Activated naive CD4-positive, alpha-beta T cell treated with anti-CD3 and anti-CD28 coated beads, Interleukin-2, amount 50 U/mL, for 24 hours (primary cell): Measurements from ENCODE around the gene YAE1.

ENCODE experiments used
- H3K27ac Mint-ChIP-seq: one replicate; pipeline ENCODE4 v1.8.0; 2021; ENCODE audit warnings: mild to moderate bottlenecking, mixed read lengths
- H3K27me3 Mint-ChIP-seq: one replicate; pipeline ENCODE4 v1.8.0; 2021; ENCODE audit warnings: mixed read lengths
- H3K36me3 Mint-ChIP-seq: one replicate; pipeline ENCODE4 v1.8.0; 2021; ENCODE audit warnings: mixed read lengths
- H3K4me1 Mint-ChIP-seq: one replicate; pipeline ENCODE4 v1.8.0; 2021; ENCODE audit warnings: mixed read lengths
- H3K4me3 Mint-ChIP-seq: one replicate; pipeline ENCODE4 v1.8.0; 2021; ENCODE audit warnings: mild to moderate bottlenecking, mixed read lengths
- H3K9me3 Mint-ChIP-seq: one replicate; pipeline ENCODE4 v1.8.0; 2021; ENCODE audit warnings: mixed read lengths

YAE1 gene, protein sequence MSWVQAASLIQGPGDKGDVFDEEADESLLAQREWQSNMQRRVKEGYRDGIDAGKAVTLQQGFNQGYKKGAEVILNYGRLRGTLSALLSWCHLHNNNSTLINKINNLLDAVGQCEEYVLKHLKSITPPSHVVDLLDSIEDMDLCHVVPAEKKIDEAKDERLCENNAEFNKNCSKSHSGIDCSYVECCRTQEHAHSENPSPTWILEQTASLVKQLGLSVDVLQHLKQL

GRCh38 chr7:39566023-39566921, at the start of gene YAE1:
Gene YAE1, plus strand, starts transcription at chr7:39566404. Its CDS starts 15 bp downstream, at chr7:39566419.
- Mint-ChIP-seq H3K9me3 (no peaks in the 10 kb centered on the region), H3K36me3 (no peaks in the 10 kb centered on the region), H3K4me3 (peak within 1 kb of the TSS; percentile 99), H3K27ac (peak within 1 kb of the TSS; percentile 97), H3K4me1 (peaks cover 47% of the 10 kb centered on the region), H3K27me3 (peaks cover under 1% of the 10 kb centered on the region)

DNA sequence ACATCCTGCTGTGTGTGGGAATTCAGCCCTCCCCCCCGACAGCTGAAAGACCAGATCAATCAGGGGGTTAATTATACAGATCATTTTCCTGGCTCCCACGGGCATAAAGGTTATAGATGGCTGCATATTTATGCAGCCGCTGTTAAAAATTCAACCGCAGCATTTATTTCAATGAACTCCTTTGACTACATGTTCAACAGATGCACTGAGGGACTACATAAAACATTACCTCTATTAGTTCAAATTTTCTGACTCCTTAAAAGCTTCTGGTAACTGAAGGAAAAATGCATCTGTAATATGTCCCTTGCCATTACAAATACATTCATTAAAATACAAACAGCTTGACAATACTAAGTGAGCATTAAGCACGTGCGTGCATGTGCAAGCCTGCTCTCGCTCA, 49.7 kb upstream of the YAE1 start:
- no peak overlapping the region for H3K27ac Mint-ChIP-seq
- H3K4me3 Mint-ChIP-seq: no peak overlapping the region
- H3K9me3 Mint-ChIP-seq: no peaks in the 10 kb centered on the region
- no peaks in the 10 kb centered on the region for H3K36me3 Mint-ChIP-seq
- H3K27me3 Mint-ChIP-seq: no peaks in the 10 kb centered on the region
- H3K4me1 Mint-ChIP-seq: no peaks in the 10 kb centered on the region

DNA sequence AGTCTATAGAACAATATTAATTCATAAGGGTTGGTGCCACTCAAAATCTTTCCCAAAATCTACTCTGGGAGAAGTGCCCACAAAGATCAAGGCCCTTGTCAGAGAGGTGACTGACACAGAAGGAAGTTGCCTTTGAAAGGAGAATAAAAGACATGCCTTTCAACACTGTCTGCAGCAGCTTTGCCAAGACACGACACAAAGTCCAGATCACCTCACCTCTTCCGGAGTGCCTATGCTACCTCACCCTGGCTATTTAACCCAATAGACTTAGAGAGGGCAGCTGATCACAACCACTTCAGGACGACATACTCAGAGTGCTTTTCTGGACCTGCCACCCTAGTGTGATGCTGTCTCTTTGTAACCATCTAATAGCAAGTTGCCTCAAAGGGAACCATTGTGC, 49.0 kb upstream of the YAE1 start:
- Mint-ChIP-seq H3K27ac (no peak overlapping the region), H3K36me3 (no peaks in the 10 kb centered on the region), H3K9me3 (no peaks in the 10 kb centered on the region), H3K27me3 (peaks cover 3% of the 10 kb centered on the region), H3K4me3 (no peak overlapping the region), H3K4me1 (no peaks in the 10 kb centered on the region)

DNA sequence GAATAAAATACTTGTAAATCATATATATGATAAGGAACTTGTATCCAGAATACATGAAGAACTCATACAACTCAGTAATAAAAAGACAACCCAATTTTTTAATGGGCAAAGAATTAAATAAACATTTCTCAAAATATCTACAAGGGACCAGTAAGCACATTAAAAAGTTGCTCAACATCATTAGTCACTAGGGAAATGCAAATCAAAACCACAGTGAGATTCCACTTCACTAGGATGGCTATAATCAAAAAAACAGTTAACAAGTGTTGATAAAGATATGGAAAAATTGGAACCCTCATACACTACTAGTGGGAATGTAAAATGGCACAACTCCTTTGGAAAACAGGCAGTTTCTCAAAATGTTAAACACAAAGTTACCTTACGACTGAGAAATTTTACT, 40.3 kb upstream of the YAE1 start:
- Mint-ChIP-seq H3K9me3 (no peaks in the 10 kb centered on the region), H3K36me3 (no peaks in the 10 kb centered on the region), H3K4me3 (no peak overlapping the region), H3K27me3 (peaks cover 12% of the 10 kb centered on the region), H3K27ac (no peak overlapping the region), H3K4me1 (no peaks in the 10 kb centered on the region)

DNA sequence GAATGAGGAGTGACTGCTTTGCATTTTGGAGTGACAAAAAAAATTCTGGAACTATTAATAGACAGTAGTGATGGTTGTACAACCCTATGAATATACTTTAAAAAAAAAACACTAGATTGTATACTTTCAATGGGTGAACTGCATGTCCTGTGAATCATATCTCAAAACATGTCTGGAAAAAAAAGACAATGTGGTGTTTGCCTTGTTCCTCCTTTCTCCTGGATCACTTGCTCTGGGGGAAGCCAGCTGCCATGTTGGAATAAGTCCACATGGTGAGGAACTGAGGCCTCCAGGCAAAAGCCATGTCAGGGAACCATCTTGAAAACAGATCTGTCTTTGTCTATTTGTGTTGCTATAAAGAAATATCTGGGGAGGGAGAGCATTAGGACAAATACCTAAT, 39.5 kb upstream of the YAE1 start:
- Mint-ChIP-seq H3K4me1 (no peaks in the 10 kb centered on the region), H3K27me3 (peaks cover 12% of the 10 kb centered on the region), H3K27ac (no peak overlapping the region), H3K9me3 (no peaks in the 10 kb centered on the region), H3K4me3 (no peak overlapping the region), H3K36me3 (no peaks in the 10 kb centered on the region)

GRCh38 chr7:39527296-39527695, 38.9 kb upstream of the YAE1 start:
- H3K9me3 Mint-ChIP-seq: no peaks in the 10 kb centered on the region
- H3K36me3 Mint-ChIP-seq: no peaks in the 10 kb centered on the region
- peaks cover 9% of the 10 kb centered on the region for H3K27me3 Mint-ChIP-seq
- no peaks in the 10 kb centered on the region for H3K4me1 Mint-ChIP-seq
- H3K27ac Mint-ChIP-seq: no peak overlapping the region
- H3K4me3 Mint-ChIP-seq: no peak overlapping the region

DNA sequence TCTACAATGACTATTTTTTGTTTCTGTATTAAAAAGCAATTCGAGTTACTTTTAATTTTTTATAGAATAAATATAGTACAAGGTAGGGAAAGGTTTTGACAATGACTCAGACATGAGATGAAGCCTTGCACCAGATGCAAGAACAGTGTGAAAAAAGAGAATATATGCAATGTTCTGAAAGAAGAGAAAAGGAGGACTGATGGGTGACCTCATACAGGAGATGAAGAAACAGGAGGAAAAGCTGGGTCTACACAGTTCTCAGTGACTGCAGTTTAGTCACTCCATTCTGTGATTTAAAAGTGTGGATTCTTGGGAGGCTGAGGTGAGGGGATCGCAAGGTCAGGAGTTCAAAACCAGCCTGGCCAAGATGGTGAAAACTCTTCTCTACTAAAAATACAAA, 38.3 kb upstream of the YAE1 start:
- Mint-ChIP-seq H3K4me3 (no peak overlapping the region), H3K36me3 (no peaks in the 10 kb centered on the region), H3K4me1 (no peaks in the 10 kb centered on the region), H3K9me3 (no peaks in the 10 kb centered on the region), H3K27me3 (peaks cover 8% of the 10 kb centered on the region), H3K27ac (no peak overlapping the region)

- H3K9me3 Mint-ChIP-seq: no peaks in the 10 kb centered on the region
- H3K27ac Mint-ChIP-seq: no peak overlapping the region
- no peak overlapping the region for H3K4me3 Mint-ChIP-seq
- no peaks in the 10 kb centered on the region for H3K36me3 Mint-ChIP-seq
- peaks cover 8% of the 10 kb centered on the region for H3K27me3 Mint-ChIP-seq
- H3K4me1 Mint-ChIP-seq: no peaks in the 10 kb centered on the region
Measured at GRCh38 chr7:39528849-39529248, 37.4 kb upstream of the YAE1 start.

GRCh38 chr7:39529582-39529981, 36.6 kb upstream of the YAE1 start:
- no peak overlapping the region for H3K27ac Mint-ChIP-seq
- H3K27me3 Mint-ChIP-seq: peaks cover 6% of the 10 kb centered on the region
- H3K9me3 Mint-ChIP-seq: no peaks in the 10 kb centered on the region
- H3K4me1 Mint-ChIP-seq: no peaks in the 10 kb centered on the region
- no peaks in the 10 kb centered on the region for H3K36me3 Mint-ChIP-seq
- no peak overlapping the region for H3K4me3 Mint-ChIP-seq

- H3K9me3 Mint-ChIP-seq: no peaks in the 10 kb centered on the region
- H3K4me1 Mint-ChIP-seq: no peaks in the 10 kb centered on the region
- H3K4me3 Mint-ChIP-seq: no peak overlapping the region
- H3K36me3 Mint-ChIP-seq: no peaks in the 10 kb centered on the region
- no peak overlapping the region for H3K27ac Mint-ChIP-seq
- peaks cover 4% of the 10 kb centered on the region for H3K27me3 Mint-ChIP-seq
Measured at GRCh38 chr7:39530971-39531370, 35.2 kb upstream of the YAE1 start.

GRCh38 chr7:39531818-39532217, 34.4 kb upstream of the YAE1 start:
- H3K4me3 Mint-ChIP-seq: no peak overlapping the region

DNA sequence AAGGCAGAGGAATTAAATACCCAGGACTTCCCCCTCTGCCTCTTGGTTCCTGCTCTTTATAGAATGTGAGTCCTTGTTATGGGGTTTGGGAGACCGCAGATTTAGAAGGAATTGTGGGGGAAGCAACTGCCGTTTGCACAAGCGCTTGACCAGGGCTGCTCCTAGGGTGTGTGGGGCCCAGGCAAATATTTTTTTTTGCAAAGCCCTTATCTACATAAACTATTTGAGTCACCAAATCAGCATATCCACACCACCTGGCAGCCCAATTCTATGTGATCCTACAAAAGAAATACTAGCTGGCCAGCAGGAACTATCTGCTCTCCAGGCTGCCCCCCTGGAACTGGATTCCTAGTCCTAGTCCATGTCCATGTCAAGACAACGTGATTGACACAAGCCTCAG, 33.4 kb upstream of the YAE1 start:
- no peaks in the 10 kb centered on the region for H3K9me3 Mint-ChIP-seq
- no peaks in the 10 kb centered on the region for H3K27me3 Mint-ChIP-seq
- no peak overlapping the region for H3K4me3 Mint-ChIP-seq
- no peak overlapping the region for H3K27ac Mint-ChIP-seq
- no peaks in the 10 kb centered on the region for H3K4me1 Mint-ChIP-seq
- H3K36me3 Mint-ChIP-seq: no peaks in the 10 kb centered on the region

More at GRCh38 chr7:39531818-39532217, 34.4 kb upstream of the YAE1 start:
- Mint-ChIP-seq H3K27ac (no peak overlapping the region), H3K27me3 (peaks cover 4% of the 10 kb centered on the region), H3K9me3 (no peaks in the 10 kb centered on the region), H3K36me3 (no peaks in the 10 kb centered on the region), H3K4me1 (no peaks in the 10 kb centered on the region)

GRCh38 chr7:39534599-39534998, 31.6 kb upstream of the YAE1 start:
- Mint-ChIP-seq H3K27ac (no peak overlapping the region), H3K4me3 (no peak overlapping the region), H3K27me3 (no peaks in the 10 kb centered on the region), H3K9me3 (no peaks in the 10 kb centered on the region), H3K4me1 (no peaks in the 10 kb centered on the region), H3K36me3 (no peaks in the 10 kb centered on the region)

DNA sequence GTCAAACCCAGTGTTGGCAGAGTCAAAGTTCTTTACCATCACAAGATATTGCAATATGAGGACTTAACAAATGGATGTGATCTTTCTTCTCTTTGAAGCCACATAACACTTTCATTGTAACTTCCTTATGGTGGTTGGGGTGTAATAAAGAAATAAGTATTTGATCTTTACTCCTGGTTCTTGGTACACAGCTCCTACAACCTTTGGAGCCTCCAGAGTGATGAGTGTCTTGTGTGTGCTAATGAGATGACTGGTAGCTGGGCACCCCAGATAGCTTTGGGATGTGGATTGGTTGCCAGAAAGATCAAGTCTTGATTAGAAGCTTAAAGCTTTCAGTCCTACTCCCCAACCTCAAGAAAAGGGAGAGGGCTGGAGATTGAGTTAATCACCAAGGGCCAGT, 31.1 kb upstream of the YAE1 start:
- Mint-ChIP-seq H3K9me3 (no peaks in the 10 kb centered on the region), H3K36me3 (no peaks in the 10 kb centered on the region), H3K4me1 (no peaks in the 10 kb centered on the region), H3K4me3 (no peak overlapping the region), H3K27ac (no peak overlapping the region), H3K27me3 (no peaks in the 10 kb centered on the region)

DNA sequence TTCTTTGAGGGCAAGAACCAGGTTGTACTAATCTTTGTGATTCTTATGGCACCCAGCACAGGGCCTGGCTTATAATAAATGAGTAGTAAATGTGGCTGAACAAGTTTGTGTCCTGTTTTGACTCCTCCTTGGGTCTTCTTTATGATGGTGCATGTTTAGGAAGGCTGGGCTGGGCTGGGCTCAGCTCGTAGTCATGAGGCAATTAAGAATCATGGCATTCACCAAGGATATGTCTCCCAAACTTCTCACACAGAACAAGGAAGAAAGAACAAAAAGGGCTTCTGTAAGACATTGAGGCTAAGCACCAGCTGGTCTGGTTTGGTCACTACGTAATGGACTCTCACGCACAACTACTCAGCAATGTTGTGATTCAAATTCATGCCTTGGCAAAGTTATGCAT, 30.5 kb upstream of the YAE1 start:
- no peaks in the 10 kb centered on the region for H3K9me3 Mint-ChIP-seq

DNA sequence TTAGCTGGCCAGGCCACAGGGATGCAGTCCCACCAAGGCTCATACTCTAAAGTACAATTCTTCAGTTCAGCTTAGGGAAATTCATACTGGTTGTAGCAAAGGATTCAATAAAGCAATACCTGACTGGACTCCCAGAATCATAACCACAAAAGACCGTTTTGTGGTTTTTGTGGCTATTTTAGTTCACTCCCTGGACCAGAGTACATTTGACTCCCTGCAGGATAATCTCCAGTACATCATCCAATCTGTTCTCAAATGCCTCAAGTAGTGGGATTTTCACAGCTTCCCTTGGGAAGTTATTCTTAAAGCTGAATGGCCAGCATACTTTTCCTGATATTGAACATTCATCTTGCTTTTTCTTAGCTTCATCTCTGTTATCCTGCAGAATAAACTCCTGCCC, 29.3 kb upstream of the YAE1 start:
- no peak overlapping the region for H3K4me3 Mint-ChIP-seq

More for the DNA sequence above, 30.5 kb upstream of the YAE1 start:
- Mint-ChIP-seq H3K36me3 (no peaks in the 10 kb centered on the region), H3K4me3 (no peak overlapping the region), H3K27ac (no peak overlapping the region), H3K27me3 (no peaks in the 10 kb centered on the region), H3K4me1 (no peaks in the 10 kb centered on the region)

More for the DNA sequence above, 29.3 kb upstream of the YAE1 start:
- no peaks in the 10 kb centered on the region for H3K27me3 Mint-ChIP-seq
- no peaks in the 10 kb centered on the region for H3K36me3 Mint-ChIP-seq
- H3K4me1 Mint-ChIP-seq: no peaks in the 10 kb centered on the region
- H3K27ac Mint-ChIP-seq: no peak overlapping the region
- H3K9me3 Mint-ChIP-seq: no peaks in the 10 kb centered on the region
